SU-DHL-6 (cell line): ENCODE measurements around the gene SCIMP.

Experiments used
- H2AFZ ChIP-seq: fragments of 200-600 bp; sonication (generic); 2 replicates; pipeline ENCODE4 v1.6.1; 2014; ENCODE audit warnings: low read depth, mild to moderate bottlenecking, moderate library complexity, mixed read lengths, antibody characterized with exemption, low read length; ENCODE audit not compliant: severe bottlenecking
- H3F3A ChIP-seq: fragments of 200-600 bp; shearing (Covaris generic); 2 replicates; pipeline ENCODE4 v1.6.0; 2016; ENCODE audit warnings: antibody characterized with exemption, mild to moderate bottlenecking; ENCODE audit not compliant: insufficient read depth
- H3K27ac ChIP-seq: fragments of 200-600 bp; sonication (generic); 2 replicates; pipeline ENCODE4 v1.5.1; 2016; ENCODE audit warnings: low read depth, mild to moderate bottlenecking, low read length, moderate library complexity, mixed read lengths
- H3K27me3 ChIP-seq: fragments of 200-600 bp; sonication (generic), shearing (Covaris generic); 2 replicates; pipeline ENCODE4 v1.6.0; 2014; ENCODE audit warnings: mild to moderate bottlenecking, low read length
- H3K36me3 ChIP-seq: fragments of 200-600 bp; sonication (generic); 2 replicates; pipeline ENCODE4 v1.6.1; 2014; ENCODE audit warnings: mild to moderate bottlenecking, low read length, mixed read lengths
- H3K4me2 ChIP-seq: fragments of 300-600, 200-600 bp; shearing (Covaris generic), sonication (generic); 2 replicates; pipeline ENCODE4 v1.6.0; 2014; ENCODE audit warnings: low read length, low read depth, mild to moderate bottlenecking; ENCODE audit not compliant: poor library complexity, severe bottlenecking
- H3K4me3 ChIP-seq: fragments of 200-600 bp; sonication (generic); 2 replicates; pipeline ENCODE4 v1.5.1; 2014; ENCODE audit warnings: antibody characterized with exemption, low read length, mild to moderate bottlenecking, mixed read lengths; ENCODE audit not compliant: insufficient read depth, poor library complexity, severe bottlenecking
- H3K79me2 ChIP-seq: fragments of 200-600 bp; sonication (generic); 2 replicates; pipeline ENCODE4 v1.6.1; 2014; ENCODE audit warnings: mild to moderate bottlenecking, low read length, moderate library complexity; ENCODE audit not compliant: insufficient read depth
- H3K9ac ChIP-seq: fragments of 200-600 bp; sonication (generic); 2 replicates; pipeline ENCODE4 v1.7.0; 2014; ENCODE audit warnings: mild to moderate bottlenecking, low read length
- H3K9me2 ChIP-seq: fragments of 200-600 bp; sonication (generic); replicated peaks from 2 replicates; pipeline ENCODE4 v1.6.1; 2014; ENCODE audit warnings: low read length; ENCODE audit not compliant: insufficient read depth
- H3K9me3 ChIP-seq: fragments of 200-600 bp; sonication (generic); 2 replicates; pipeline ENCODE4 v1.6.1; 2014; ENCODE audit warnings: low read length, mixed read lengths; ENCODE audit not compliant: insufficient read depth
- H4K20me1 ChIP-seq: fragments of 200-600 bp; sonication (generic); 2 replicates; pipeline ENCODE4 v1.6.1; 2014; ENCODE audit warnings: low read depth, mild to moderate bottlenecking, antibody characterized with exemption, low read length, moderate library complexity, mixed read lengths
- EZH2phosphoT487 ChIP-seq: fragments of 200-600 bp; sonication (generic), shearing (Covaris generic); conservative IDR thresholded peaks from 2 replicates; pipeline ENCODE4 v1.6.1; 2018; ENCODE audit warnings: mild to moderate bottlenecking, antibody characterized with exemption, low read length, moderate library complexity, mixed read lengths
- TF ChIP-seq, protein P1 (sequence below): fragments of 200-600 bp; sonication (generic); IDR thresholded peaks from one replicate; pipeline ENCODE4 v1.5.1; 2017; ENCODE audit warnings: antibody characterized with exemption, mild to moderate bottlenecking, low read length, moderate library complexity; ENCODE audit not compliant: insufficient read depth, poor library complexity, severe bottlenecking

SCIMP gene

DNA sequence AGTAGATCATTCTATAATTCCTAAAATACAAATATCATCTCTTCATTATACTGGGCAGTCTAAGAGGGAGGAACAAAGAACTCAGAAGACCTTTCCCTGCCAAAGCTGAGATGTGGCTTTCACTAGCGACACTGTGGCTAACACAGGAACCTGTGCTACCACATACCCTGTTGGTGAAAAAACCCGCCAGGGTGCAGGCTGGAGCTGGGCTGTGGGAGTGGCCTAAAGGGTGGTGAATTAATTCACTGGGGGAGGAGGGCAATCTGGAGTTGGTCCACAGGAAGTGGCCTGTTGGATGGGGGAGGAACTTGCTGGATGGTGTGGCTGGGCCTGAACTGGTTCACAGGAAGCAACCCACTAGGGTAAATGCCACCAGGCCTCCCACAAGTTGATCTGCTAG is 50.4 kb downstream of the SCIMP start:
- H3F3A ChIP-seq = no peaks in the 10 kb centered on the region
- H3K27ac ChIP-seq = no peak overlapping the region
- no peak overlapping the region for H3K4me3 ChIP-seq
- no peaks in the 10 kb centered on the region for H3K27me3 ChIP-seq
- H3K9me2 ChIP-seq = no peaks in the 10 kb centered on the region
- H3K36me3 ChIP-seq = peaks cover 48% of the 10 kb centered on the region
- H3K4me2 ChIP-seq = no peak overlapping the region
- peaks cover 1% of the 10 kb centered on the region for H3K79me2 ChIP-seq
- no peaks in the 10 kb centered on the region for H4K20me1 ChIP-seq
- H3K9ac ChIP-seq = no peak overlapping the region
- TF ChIP-seq, protein P1, sequence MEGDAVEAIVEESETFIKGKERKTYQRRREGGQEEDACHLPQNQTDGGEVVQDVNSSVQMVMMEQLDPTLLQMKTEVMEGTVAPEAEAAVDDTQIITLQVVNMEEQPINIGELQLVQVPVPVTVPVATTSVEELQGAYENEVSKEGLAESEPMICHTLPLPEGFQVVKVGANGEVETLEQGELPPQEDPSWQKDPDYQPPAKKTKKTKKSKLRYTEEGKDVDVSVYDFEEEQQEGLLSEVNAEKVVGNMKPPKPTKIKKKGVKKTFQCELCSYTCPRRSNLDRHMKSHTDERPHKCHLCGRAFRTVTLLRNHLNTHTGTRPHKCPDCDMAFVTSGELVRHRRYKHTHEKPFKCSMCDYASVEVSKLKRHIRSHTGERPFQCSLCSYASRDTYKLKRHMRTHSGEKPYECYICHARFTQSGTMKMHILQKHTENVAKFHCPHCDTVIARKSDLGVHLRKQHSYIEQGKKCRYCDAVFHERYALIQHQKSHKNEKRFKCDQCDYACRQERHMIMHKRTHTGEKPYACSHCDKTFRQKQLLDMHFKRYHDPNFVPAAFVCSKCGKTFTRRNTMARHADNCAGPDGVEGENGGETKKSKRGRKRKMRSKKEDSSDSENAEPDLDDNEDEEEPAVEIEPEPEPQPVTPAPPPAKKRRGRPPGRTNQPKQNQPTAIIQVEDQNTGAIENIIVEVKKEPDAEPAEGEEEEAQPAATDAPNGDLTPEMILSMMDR = no peak
- TF ChIP-seq EZH2phosphoT487 = no peak
- H2AFZ ChIP-seq = no peak overlapping the region
- H3K9me3 ChIP-seq = peaks cover 58% of the 10 kb centered on the region

- Histone ChIP-seq H3K9me3 (peaks cover 66% of the 10 kb centered on the region), H3K36me3 (peaks cover 49% of the 10 kb centered on the region)
These were observed 51.3 kb downstream of the SCIMP start for GRCh38 chr17:5183410-5183793.

GRCh38 chr17:5182597-5183409 is 51.9 kb downstream of the SCIMP start:
- Histone ChIP-seq H3K4me3 (no peak overlapping the region), H3K9me2 (no peaks in the 10 kb centered on the region), H3K9ac (no peak overlapping the region), H3F3A (no peaks in the 10 kb centered on the region), H3K79me2 (no peaks in the 10 kb centered on the region; the same call in 1 of the 2 replicates), H3K27me3 (no peaks in the 10 kb centered on the region), H2AFZ (no peak overlapping the region), H3K4me2 (no peak overlapping the region), H3K27ac (no peak overlapping the region), H3K36me3 (peaks cover 49% of the 10 kb centered on the region), H4K20me1 (no peaks in the 10 kb centered on the region), H3K9me3 (peaks cover 69% of the 10 kb centered on the region)
- TF ChIP-seq, protein P1 = no peak
- TF ChIP-seq EZH2phosphoT487 = no peak

More at GRCh38 chr17:5183410-5183793, 51.3 kb downstream of the SCIMP start:
- Histone ChIP-seq H2AFZ (no peak overlapping the region), H3F3A (no peaks in the 10 kb centered on the region), H4K20me1 (no peaks in the 10 kb centered on the region), H3K9me2 (no peaks in the 10 kb centered on the region), H3K4me2 (no peak overlapping the region), H3K27ac (no peak overlapping the region), H3K4me3 (no peak overlapping the region), H3K9ac (no peak overlapping the region), H3K27me3 (no peaks in the 10 kb centered on the region), H3K79me2 (no peaks in the 10 kb centered on the region; the same call in 1 of the 2 replicates)
- TF ChIP-seq, protein P1 = no peak
- TF ChIP-seq EZH2phosphoT487 = no peak
